ENCODE measurements around the gene MYMX.
"Not testable (repeated sequence)": the region's sequence is repeated elsewhere in the genome, so short reads cannot be mapped to it uniquely, and the experiment has no call there.

The MYMX gene

DNA sequence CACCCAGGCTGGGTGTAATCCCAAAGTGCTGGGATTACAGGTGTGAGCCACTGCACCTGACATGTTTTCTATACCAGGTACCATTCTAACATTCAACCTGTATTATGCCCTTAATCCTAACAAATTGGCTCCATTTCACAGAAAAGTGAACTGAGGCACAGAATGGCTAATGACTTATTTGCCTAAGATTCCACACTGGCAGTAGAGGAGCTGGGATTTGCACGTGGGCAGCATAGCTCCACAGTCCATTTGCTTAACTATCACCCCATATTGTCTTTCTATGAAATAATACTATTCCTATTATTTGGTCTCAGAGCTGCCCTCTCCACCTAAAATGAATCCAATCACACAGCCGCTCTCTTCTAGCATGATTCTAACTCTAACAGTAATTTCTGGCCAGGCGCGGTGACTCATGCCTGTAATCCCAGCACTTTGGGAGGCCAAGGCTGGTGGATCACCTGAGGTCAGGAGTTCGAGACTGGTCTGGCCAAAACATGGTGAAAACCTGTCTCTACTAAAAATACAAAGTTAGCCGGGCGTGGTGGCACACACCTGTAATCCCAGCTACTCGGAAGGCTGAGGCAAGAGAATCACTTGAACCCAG, 23.3 kb upstream of the MYMX start:
- Histone ChIP-seq H3K4me1 (ENCODE audit: control insufficient read depth, insufficient read depth, low read length) (no peaks in the 10 kb centered on the region), H3K36me3 (ENCODE audit: control insufficient read depth, insufficient read depth, low read length) (no peaks in the 10 kb centered on the region), H3K4me3 (ENCODE audit: low read length) (no peak overlapping the region), H3K27ac (ENCODE audit: low read depth, low read length) (no peak overlapping the region), H3K27me3 (ENCODE audit: control insufficient read depth, insufficient read depth, low read length) (no peaks in the 10 kb centered on the region), H3K9ac (ENCODE audit: low read length) (no peak overlapping the region)

DNA sequence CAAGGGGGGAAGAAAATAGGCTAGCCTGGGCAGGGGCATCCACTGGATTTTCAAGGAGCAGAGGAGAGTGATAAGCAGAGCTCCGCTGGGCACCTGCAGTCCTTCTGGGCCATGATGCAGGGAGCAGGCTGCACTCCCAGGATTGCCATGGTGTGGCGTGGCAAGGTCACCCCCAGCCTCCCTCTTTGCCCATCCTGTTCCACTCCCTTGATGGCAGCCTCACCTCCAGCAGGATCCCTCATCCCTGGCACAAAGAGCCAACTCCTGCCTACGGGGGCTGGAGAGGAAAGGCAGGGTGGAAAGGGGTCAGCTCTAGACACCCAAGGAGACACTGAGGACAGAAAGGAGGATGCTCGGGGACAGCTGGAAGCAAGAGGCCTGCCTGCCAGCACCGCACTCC, 22.4 kb upstream of the MYMX start:
- Histone ChIP-seq H3K4me3 (ENCODE audit: low read length) (no peak overlapping the region), H3K27me3 (ENCODE audit: control insufficient read depth, insufficient read depth, low read length) (no peaks in the 10 kb centered on the region), H3K9ac (ENCODE audit: low read length) (no peak overlapping the region), H3K27ac (ENCODE audit: low read depth, low read length) (no peak overlapping the region), H3K36me3 (ENCODE audit: control insufficient read depth, insufficient read depth, low read length) (no peaks in the 10 kb centered on the region), H3K4me1 (ENCODE audit: control insufficient read depth, insufficient read depth, low read length) (no peaks in the 10 kb centered on the region)

- not testable (repeated sequence) for H3K36me3 ChIP-seq (ENCODE audit: control insufficient read depth, insufficient read depth, low read length)
Measured at GRCh38 chr6:44196351-44196750, 20.4 kb upstream of the MYMX start.

GRCh38 chr6:44198684-44199083, 18.0 kb upstream of the MYMX start:
- no peak overlapping the region for H3K27ac ChIP-seq (ENCODE audit: low read depth, low read length)
- H3K4me3 ChIP-seq (ENCODE audit: low read length): no peak overlapping the region
- no peaks in the 10 kb centered on the region for H3K27me3 ChIP-seq (ENCODE audit: control insufficient read depth, insufficient read depth, low read length)
- no peaks in the 10 kb centered on the region for H3K36me3 ChIP-seq (ENCODE audit: control insufficient read depth, insufficient read depth, low read length)
- H3K4me1 ChIP-seq (ENCODE audit: control insufficient read depth, insufficient read depth, low read length): no peaks in the 10 kb centered on the region
- H3K9ac ChIP-seq (ENCODE audit: low read length): no peak overlapping the region

More at GRCh38 chr6:44196351-44196750, 20.4 kb upstream of the MYMX start:
- not testable (repeated sequence) for H3K4me3 ChIP-seq (ENCODE audit: low read length); H3K27ac ChIP-seq (ENCODE audit: low read depth, low read length); H3K4me1 ChIP-seq (ENCODE audit: control insufficient read depth, insufficient read depth, low read length); H3K9ac ChIP-seq (ENCODE audit: low read length); H3K27me3 ChIP-seq (ENCODE audit: control insufficient read depth, insufficient read depth, low read length)

- H3K36me3 ChIP-seq (ENCODE audit: control insufficient read depth, insufficient read depth, low read length): no peaks in the 10 kb centered on the region
- H3K27me3 ChIP-seq (ENCODE audit: control insufficient read depth, insufficient read depth, low read length): no peaks in the 10 kb centered on the region
- H3K4me3 ChIP-seq (ENCODE audit: low read length): no peak overlapping the region
- no peaks in the 10 kb centered on the region for H3K4me1 ChIP-seq (ENCODE audit: control insufficient read depth, insufficient read depth, low read length)
- no peak overlapping the region for H3K9ac ChIP-seq (ENCODE audit: low read length)
- H3K27ac ChIP-seq (ENCODE audit: low read depth, low read length): no peak overlapping the region
Measured at GRCh38 chr6:44199883-44200282, 16.8 kb upstream of the MYMX start.

DNA sequence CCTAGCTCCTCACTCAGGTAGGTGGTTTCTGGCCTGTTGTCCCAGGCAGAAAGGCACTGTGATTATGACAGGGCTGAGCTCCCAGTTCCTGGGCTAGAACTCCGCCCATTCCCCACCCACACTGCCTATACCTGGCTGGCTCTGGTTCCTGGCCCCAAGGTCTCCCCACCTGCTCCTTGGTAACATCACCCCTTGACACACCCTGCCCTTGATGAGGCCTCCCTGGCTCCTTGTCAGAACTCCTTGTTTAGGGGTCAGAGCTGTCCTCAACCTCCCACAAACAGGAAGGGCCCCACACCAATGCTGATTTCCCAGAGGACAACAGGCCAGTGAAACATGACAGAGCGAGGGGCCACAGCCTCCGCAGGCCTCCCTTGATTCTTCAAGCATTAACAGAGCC, 15.5 kb upstream of the MYMX start:
- Histone ChIP-seq H3K9ac (ENCODE audit: low read length) (no peak overlapping the region), H3K27me3 (ENCODE audit: control insufficient read depth, insufficient read depth, low read length) (no peaks in the 10 kb centered on the region), H3K4me3 (ENCODE audit: low read length) (no peak overlapping the region), H3K36me3 (ENCODE audit: control insufficient read depth, insufficient read depth, low read length) (no peaks in the 10 kb centered on the region), H3K27ac (ENCODE audit: low read depth, low read length) (no peak overlapping the region), H3K4me1 (ENCODE audit: control insufficient read depth, insufficient read depth, low read length) (no peaks in the 10 kb centered on the region)

- H3K4me3 ChIP-seq (ENCODE audit: low read length): no peak overlapping the region
- no peak overlapping the region for H3K9ac ChIP-seq (ENCODE audit: low read length)
- H3K4me1 ChIP-seq (ENCODE audit: control insufficient read depth, insufficient read depth, low read length): no peaks in the 10 kb centered on the region
- no peak overlapping the region for H3K27ac ChIP-seq (ENCODE audit: low read depth, low read length)
- H3K36me3 ChIP-seq (ENCODE audit: control insufficient read depth, insufficient read depth, low read length): no peaks in the 10 kb centered on the region
- no peaks in the 10 kb centered on the region for H3K27me3 ChIP-seq (ENCODE audit: control insufficient read depth, insufficient read depth, low read length)
Measured at GRCh38 chr6:44201638-44202303, 15.0 kb upstream of the MYMX start.

- H3K27ac ChIP-seq (ENCODE audit: low read depth, low read length): no peak overlapping the region
- no peaks in the 10 kb centered on the region for H3K36me3 ChIP-seq (ENCODE audit: control insufficient read depth, insufficient read depth, low read length)
- no peak overlapping the region for H3K9ac ChIP-seq (ENCODE audit: low read length)
- H3K4me3 ChIP-seq (ENCODE audit: low read length): no peak overlapping the region
- H3K27me3 ChIP-seq (ENCODE audit: control insufficient read depth, insufficient read depth, low read length): no peaks in the 10 kb centered on the region
- no peaks in the 10 kb centered on the region for H3K4me1 ChIP-seq (ENCODE audit: control insufficient read depth, insufficient read depth, low read length)
Measured at GRCh38 chr6:44202332-44202971, 14.3 kb upstream of the MYMX start.

DNA sequence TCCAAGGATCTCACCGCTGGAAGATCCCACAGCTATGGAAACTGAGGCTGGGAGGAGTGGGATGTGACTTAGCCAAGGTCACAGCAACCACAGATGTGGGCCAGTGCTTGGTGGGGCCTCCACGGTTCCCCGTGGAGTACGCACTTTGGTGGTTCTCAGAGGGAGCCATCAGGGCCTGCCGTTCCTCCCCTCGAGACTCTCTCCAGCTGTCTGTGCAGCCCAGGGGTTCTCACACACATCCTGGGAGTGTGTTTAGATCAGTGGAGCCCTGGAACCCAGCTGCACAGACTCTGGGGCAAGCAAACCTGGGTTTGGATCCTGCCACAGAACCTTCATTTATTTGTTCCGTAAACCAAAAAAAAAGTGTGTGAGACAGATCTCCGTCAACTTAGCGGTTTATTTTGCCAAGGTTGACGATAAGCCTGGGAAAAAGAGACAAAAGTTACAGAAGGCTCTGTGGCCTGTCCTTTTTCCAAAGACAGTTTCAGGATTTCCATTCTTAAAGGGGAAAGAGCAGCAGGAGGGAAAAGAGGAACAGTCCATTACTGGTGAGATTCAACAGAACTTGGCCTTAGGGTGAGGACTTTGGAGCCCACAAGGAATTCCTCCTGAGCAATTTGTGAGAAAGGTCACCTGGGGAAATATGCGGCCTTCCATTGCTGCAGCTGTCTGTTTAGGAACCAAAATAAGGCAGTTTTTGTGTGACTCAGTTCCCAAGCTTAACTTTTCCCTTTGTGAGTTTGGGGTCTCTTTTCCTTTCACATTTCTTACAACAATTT, 13.6 kb upstream of the MYMX start:
- H3K4me1 ChIP-seq (ENCODE audit: control insufficient read depth, insufficient read depth, low read length): no peaks in the 10 kb centered on the region
- H3K27me3 ChIP-seq (ENCODE audit: control insufficient read depth, insufficient read depth, low read length): no peaks in the 10 kb centered on the region
- H3K9ac ChIP-seq (ENCODE audit: low read length): no peak overlapping the region
- H3K27ac ChIP-seq (ENCODE audit: low read depth, low read length): peak overlapping the region; percentile 20
- H3K4me3 ChIP-seq (ENCODE audit: low read length): no peak overlapping the region
- H3K36me3 ChIP-seq (ENCODE audit: control insufficient read depth, insufficient read depth, low read length): no peaks in the 10 kb centered on the region

GRCh38 chr6:44203955-44204354, 12.8 kb upstream of the MYMX start:
- no peak overlapping the region for H3K27ac ChIP-seq (ENCODE audit: low read depth, low read length)

GRCh38 chr6:44207966-44208365, 8.8 kb upstream of the MYMX start:
- H3K27me3 ChIP-seq (ENCODE audit: control insufficient read depth, insufficient read depth, low read length): no peaks in the 10 kb centered on the region
- H3K9ac ChIP-seq (ENCODE audit: low read length): no peak overlapping the region
- no peak overlapping the region for H3K4me3 ChIP-seq (ENCODE audit: low read length)
- no peaks in the 10 kb centered on the region for H3K36me3 ChIP-seq (ENCODE audit: control insufficient read depth, insufficient read depth, low read length)
- H3K4me1 ChIP-seq (ENCODE audit: control insufficient read depth, insufficient read depth, low read length): no peaks in the 10 kb centered on the region
- no peak overlapping the region for H3K27ac ChIP-seq (ENCODE audit: low read depth, low read length)

More at GRCh38 chr6:44203955-44204354, 12.8 kb upstream of the MYMX start:
- no peaks in the 10 kb centered on the region for H3K27me3 ChIP-seq (ENCODE audit: control insufficient read depth, insufficient read depth, low read length)
- no peaks in the 10 kb centered on the region for H3K4me1 ChIP-seq (ENCODE audit: control insufficient read depth, insufficient read depth, low read length)
- no peak overlapping the region for H3K4me3 ChIP-seq (ENCODE audit: low read length)
- H3K9ac ChIP-seq (ENCODE audit: low read length): no peak overlapping the region
- no peaks in the 10 kb centered on the region for H3K36me3 ChIP-seq (ENCODE audit: control insufficient read depth, insufficient read depth, low read length)

- Histone ChIP-seq H3K27ac (ENCODE audit: low read depth, low read length) (no peak overlapping the region), H3K9ac (ENCODE audit: low read length) (no peak overlapping the region), H3K4me1 (ENCODE audit: control insufficient read depth, insufficient read depth, low read length) (no peaks in the 10 kb centered on the region), H3K27me3 (ENCODE audit: control insufficient read depth, insufficient read depth, low read length) (no peaks in the 10 kb centered on the region), H3K4me3 (ENCODE audit: low read length) (no peak overlapping the region), H3K36me3 (ENCODE audit: control insufficient read depth, insufficient read depth, low read length) (no peaks in the 10 kb centered on the region)
Measured at GRCh38 chr6:44211284-44211683, 5.4 kb upstream of the MYMX start.

Data from rectal smooth muscle tissue (tissue), 1 donor.